Amygdala (tissue), 56 donors: ENCODE measurements around the gene KLHL40.

Experiments used
- DNase-seq, 56 donors: peaks; one replicate each; lab custom pipeline; 2025; lab: John Stamatoyannopoulos, UW

The KLHL40 gene

GRCh38 chr3:42733501-42734262, 48.3 kb downstream of the KLHL40 start:
- peak in 51 of 56 donors; percentile 29 to 93 (median 73) for DNase-seq

GRCh38 chr3:42734263-42734860, 49.0 kb downstream of the KLHL40 start:
- peak in 3 of 56 donors; percentile 42 to 50 (median 49) for DNase-seq

DNA sequence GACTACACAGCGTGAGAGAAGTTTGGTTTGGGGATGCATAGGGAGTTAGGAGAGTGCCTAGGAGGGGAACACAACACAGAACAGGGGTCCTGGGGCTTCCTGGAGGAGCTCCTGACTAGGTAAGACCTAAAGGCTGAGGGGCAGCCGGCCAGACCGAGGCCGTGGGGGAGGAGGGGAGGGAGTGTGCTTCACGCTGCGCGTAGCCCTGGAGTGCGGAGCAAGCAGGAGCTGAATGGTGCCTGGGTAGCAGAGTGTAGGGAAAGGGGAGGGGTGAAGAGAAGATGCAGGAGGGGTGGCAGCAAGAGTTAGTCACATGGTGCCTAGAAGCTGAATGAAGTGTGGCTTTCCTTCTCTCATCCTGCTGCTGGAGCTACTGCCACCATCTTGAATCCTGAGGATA, 49.7 kb downstream of the KLHL40 start:
- no peak for DNase-seq

- no peak for DNase-seq
These were observed 50.3 kb downstream of the KLHL40 start for GRCh38 chr3:42735615-42736014.

GRCh38 chr3:42736081-42736480, 50.7 kb downstream of the KLHL40 start:
- DNase-seq: no peak

GRCh38 chr3:42736531-42736930, 51.2 kb downstream of the KLHL40 start:
- DNase-seq: no peak

GRCh38 chr3:42739401-42740158, 54.2 kb downstream of the KLHL40 start:
- DNase-seq: peak in 53 of 56 donors; percentile 39 to 96 (median 74)

DNA sequence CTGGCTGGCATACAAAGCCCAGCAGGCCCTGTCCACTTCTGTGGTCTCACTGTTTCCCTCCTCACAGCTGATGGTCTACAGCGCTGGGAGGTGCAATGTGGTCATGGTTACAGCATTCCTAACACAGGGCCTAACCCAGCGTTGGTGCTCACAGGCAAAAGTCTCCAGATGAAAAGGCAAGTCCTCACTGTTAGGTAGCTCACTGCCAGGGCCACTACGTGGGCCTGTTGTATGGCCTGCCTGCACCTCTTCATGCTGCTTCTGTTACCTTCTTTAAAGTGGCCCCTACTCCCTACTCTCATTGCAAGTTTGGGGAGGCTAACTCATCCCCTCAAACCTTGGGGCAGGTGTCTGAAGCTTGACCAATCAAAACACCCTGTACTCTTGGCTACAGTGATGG, 56.5 kb downstream of the KLHL40 start:
- DNase-seq: no peak
